HFF-Myc (cell line): ENCODE data around the gene FAM241A.

Experiments used
- DNase-seq: peaks from one replicate; pipeline ENCODE4 v3.0.0-alpha.2; 2011; ENCODE audit warnings: low read depth; ENCODE audit errors: extremely low read depth
- H3K4me3 ChIP-seq: replicated peaks from 2 replicates; pipeline ENCODE4 v1.5.1; 2011; ENCODE audit warnings: low read depth, mild to moderate bottlenecking, control low read depth, low read length
- TF ChIP-seq, protein P1 (sequence below): IDR thresholded peaks from 2 replicates; pipeline ENCODE4 v1.5.1; 2012; ENCODE audit warnings: mild to moderate bottlenecking, low read depth, low read length, control low read depth; ENCODE audit errors: missing control alignments

FAM241A gene

DNA sequence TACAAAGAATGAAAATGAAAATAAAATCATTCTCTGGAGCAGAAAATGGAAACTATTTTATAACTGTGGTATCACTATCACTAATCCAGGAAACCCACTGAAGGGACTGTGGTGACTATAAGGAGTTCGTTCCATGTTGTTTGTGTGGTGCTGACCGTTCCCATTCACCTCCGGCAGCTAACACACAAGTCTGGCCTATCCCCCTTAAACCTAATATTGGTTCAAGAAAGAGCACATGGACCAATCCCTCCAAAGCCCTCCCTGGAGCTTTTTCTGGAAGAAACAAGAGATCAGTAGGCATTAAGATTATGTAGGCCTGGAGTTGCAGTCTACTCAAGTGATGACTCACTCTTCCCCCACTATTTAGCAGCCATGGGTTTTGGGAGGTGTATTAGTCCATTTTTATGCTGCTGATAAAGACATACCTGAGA, 25.9 kb upstream of the FAM241A start:
- no peak for DNase-seq
- TF ChIP-seq, protein P1, sequence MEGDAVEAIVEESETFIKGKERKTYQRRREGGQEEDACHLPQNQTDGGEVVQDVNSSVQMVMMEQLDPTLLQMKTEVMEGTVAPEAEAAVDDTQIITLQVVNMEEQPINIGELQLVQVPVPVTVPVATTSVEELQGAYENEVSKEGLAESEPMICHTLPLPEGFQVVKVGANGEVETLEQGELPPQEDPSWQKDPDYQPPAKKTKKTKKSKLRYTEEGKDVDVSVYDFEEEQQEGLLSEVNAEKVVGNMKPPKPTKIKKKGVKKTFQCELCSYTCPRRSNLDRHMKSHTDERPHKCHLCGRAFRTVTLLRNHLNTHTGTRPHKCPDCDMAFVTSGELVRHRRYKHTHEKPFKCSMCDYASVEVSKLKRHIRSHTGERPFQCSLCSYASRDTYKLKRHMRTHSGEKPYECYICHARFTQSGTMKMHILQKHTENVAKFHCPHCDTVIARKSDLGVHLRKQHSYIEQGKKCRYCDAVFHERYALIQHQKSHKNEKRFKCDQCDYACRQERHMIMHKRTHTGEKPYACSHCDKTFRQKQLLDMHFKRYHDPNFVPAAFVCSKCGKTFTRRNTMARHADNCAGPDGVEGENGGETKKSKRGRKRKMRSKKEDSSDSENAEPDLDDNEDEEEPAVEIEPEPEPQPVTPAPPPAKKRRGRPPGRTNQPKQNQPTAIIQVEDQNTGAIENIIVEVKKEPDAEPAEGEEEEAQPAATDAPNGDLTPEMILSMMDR = no peak
- no peak overlapping the region for H3K4me3 ChIP-seq

DNA sequence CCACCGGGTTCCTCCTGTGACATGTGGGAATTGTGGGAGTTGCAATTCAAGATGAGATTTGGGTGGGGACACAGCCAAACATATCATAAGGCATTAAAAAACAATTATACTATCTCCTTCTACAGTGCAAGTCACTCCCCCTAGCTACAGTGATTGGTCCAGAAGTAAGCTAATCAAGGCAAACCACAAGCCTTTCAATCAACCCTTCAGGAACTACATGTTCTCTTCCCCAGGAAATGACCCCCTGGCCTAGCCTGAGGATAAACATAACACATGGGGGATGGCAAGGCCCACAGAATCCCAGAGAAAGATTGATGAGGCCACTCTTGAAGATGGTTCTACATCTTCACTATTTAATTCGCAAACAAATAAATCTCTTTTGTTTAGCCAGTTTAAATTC, 25.2 kb upstream of the FAM241A start:
- TF ChIP-seq, protein P1 = no peak

DNA sequence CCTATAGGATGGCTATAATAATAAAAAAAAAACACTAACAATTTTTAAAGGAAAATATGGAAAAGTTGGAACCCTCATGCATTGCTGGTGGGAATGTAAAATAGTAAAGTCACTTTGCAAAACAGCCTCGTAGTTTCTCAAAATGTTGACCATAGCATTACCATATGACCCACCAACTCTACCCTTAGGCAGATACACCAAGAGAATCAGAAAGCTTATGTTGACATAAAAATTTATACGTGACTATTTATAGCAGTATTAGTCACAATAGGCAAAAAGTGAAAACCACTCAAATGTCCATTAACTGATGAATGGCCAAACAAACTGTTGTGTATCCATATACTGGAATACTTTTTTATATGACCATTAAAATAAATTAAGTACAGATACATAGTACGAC, 19.8 kb upstream of the FAM241A start:
- TF ChIP-seq, protein P1 = no peak
- no peak for DNase-seq

More for the DNA sequence above, 25.2 kb upstream of the FAM241A start:
- no peak overlapping the region for H3K4me3 ChIP-seq
- DNase-seq = no peak

DNA sequence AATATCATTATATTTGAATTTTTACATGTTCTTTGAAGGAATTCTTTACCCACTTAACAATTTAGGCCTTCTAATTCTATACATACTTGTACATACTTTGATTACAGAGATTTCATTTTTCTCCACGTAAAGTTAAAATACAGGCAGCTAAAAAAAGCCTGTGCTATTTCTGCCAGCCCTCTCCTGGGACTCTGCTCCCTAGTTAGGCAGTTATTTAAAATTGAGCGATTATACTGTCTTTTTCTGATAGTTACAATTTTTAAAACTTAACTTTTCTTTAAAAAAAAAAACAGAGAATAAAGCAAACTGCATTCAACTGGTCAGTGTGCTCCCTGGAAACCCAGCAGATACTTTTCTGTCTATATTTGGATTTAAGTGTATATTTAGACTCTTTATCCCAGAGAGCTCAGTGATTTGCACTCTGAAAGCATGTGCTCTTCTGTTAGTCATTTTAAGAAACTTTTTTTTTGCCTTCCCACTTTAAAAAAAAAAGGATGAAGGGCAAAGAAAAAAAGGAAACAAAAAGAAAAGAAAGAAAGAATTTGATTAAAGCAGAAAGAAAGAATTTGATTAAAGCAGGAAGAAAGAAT, 18.1 kb upstream of the FAM241A start:
- TF ChIP-seq, protein P1 = no peak
- DNase-seq = no peak
- no peak overlapping the region for H3K4me3 ChIP-seq

More for the DNA sequence above, 19.8 kb upstream of the FAM241A start:
- no peak overlapping the region for H3K4me3 ChIP-seq

DNA sequence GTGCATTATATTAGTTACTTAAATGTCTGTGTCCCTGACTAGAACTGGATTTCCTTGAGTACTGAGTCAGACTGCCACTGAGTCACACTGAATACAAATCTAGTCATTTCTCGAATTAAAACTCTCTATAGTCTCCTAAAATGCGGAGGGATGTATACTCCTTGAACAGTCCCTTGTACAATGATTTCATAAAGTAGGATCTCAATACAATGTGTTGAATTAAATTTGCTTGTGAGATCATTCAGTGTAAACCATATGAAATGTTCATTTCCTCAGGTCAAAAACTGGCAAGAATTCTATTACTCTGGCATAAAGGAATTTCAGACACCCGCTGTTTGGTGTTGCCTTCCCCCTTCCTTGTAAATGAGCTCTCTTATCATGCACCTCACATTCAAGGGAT, 17.5 kb upstream of the FAM241A start:
- no peak for DNase-seq
- H3K4me3 ChIP-seq = no peak overlapping the region

DNA sequence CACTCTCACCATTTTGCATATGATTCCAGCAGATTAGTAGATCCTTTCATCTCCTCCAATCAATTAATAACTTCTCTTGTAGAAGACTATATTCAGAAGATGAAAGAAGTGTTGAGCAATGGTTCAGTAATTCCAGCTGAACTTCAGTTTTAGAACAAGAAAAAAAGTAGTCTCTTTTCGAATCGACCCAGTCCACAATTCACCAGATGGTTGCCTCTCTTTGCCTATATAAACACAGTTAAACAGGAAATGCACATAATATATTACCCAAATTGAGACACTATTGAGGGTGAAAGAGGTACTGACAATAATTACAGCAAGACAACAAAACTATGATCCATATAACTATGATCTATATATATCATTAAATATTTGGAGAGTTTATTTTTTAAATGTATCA, 16.8 kb upstream of the FAM241A start:
- TF ChIP-seq, protein P1 = no peak
- no peak overlapping the region for H3K4me3 ChIP-seq
- no peak for DNase-seq

More for the DNA sequence above, 17.5 kb upstream of the FAM241A start:
- TF ChIP-seq, protein P1 = no peak

DNA sequence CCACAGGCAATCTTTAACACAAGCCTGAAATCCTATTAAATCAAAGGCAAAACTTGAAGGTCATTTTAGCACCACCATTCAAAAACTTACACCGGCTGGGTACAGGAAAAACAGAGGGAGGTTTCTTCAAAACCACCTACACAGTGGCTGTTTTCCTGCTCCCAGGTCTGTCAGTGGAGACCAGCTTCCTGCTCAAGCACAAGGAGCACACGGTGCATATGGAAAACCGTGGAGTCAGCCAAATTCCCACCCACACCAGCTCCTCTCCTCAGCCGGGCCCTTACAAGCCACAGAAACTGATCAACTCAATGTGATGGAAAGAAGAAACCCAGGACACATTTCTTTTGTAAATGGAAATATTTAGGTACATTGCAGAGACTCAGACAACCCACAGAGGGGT, 14.3 kb upstream of the FAM241A start:
- no peak for DNase-seq
- no peak overlapping the region for H3K4me3 ChIP-seq

More for the DNA sequence above, 14.3 kb upstream of the FAM241A start:
- TF ChIP-seq, protein P1 = no peak
